GM19043 (cell line): Measurements from ENCODE around the gene NAPSA.

Experiments
- ATAC-seq: cut with Tn5 transposase; IDR thresholded peaks from one replicate; pipeline ENCODE4 v1.9.1; 2021; ENCODE audit warnings: low read depth; ENCODE audit not compliant: unreplicated experiment

The NAPSA gene

GRCh38 chr19:50320051-50320450 is 45.4 kb downstream of the NAPSA start:
- ATAC-seq = no peak

- ATAC-seq = no peak
Measured at GRCh38 chr19:50319156-50319555, 46.3 kb downstream of the NAPSA start.

GRCh38 chr19:50318438-50318837 is 47.0 kb downstream of the NAPSA start:
- ATAC-seq = no peak

- ATAC-seq = no peak
Measured at GRCh38 chr19:50317115-50317514, 48.3 kb downstream of the NAPSA start.

GRCh38 chr19:50315773-50316448 is 49.5 kb downstream of the NAPSA start:
- ATAC-seq = no peak

- no peak for ATAC-seq
Measured at GRCh38 chr19:50314724-50315708, 50.4 kb downstream of the NAPSA start.

GRCh38 chr19:50313812-50314536 is 51.5 kb downstream of the NAPSA start:
- no peak for ATAC-seq

- ATAC-seq = no peak
Measured at GRCh38 chr19:50312967-50313811, 52.2 kb downstream of the NAPSA start.

GRCh38 chr19:50311723-50312635 is 53.5 kb downstream of the NAPSA start:
- ATAC-seq = no peak

GRCh38 chr19:50310759-50311465 is 54.5 kb downstream of the NAPSA start:
- ATAC-seq = no peak

- ATAC-seq = no peak
Measured at GRCh38 chr19:50309396-50310125, 55.9 kb downstream of the NAPSA start.

- no peak for ATAC-seq
Measured at GRCh38 chr19:50308991-50309390, 56.4 kb downstream of the NAPSA start.
